Measurements from ENCODE around the gene ACER1. TPM values are rescaled to one million over a fixed set of nuclear protein-coding genes. Genes with fewer than 3 reads are reported as not detected.

ACER1 gene
- total and polyA plus RNA-seq, 7 donors = not detected

DNA sequence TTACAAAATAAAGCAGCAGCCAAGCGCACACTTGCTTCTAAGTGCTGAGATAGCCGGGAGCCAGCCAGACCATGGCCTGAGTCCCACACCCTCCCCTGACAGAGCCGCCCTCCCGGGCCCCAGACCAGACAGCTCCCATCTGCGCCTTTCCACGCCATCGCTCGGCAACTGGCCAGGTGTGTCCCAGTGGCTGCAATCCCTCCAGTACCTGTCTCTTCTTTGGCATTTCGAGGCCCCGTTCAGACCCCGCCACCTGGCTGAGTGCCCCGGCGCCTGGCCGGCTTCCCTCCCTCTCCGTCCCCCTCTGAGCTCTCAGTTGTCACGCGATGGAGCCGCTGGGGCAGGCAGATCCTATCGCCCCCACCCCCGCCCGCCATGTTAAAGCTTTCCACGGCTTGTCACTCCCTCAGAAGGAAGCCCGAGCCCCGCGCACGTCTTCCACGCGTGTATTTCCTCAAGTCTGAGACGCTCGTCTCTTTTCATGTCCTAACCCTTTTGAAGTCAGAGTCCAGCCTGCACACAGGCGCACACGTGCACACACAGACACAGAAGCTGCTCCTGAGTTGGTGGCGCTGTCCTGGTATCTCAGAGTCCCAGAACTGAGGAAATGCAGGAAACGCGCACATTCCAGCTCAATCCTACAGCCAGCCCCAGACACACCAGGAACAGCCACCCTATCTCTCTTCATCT, 61.5 kb downstream of the ACER1 start:
- peak; percentile 91 to 94 for DNase-seq
- no peak for TF ChIP-seq CTCF (IDR thresholded peaks at IDR 0.05)
- Histone ChIP-seq H3K4me3 (peak overlapping the region; percentile 56), H3K27ac (peak overlapping the region; percentile 94), H3K9me3 (no peaks in the 10 kb centered on the region), H3K27me3 (ENCODE audit: insufficient read depth in 3 of 3, low read length in 2 of 3) (no peaks in the 10 kb centered on the region), H3K4me1 (peaks cover 65% of the 10 kb centered on the region), H3K36me3 (ENCODE audit: insufficient read depth in 1 of 2, low read depth in 1 of 2) (peaks cover 0 to 37% of the 10 kb centered on the region in 2 donors)
- WGBS, 3 donors = 7 to 12% (median 10%) methylated on average over 34 to 35 of the region's 35 CpGs
- intact Hi-C loops (cut with DNase I) = loop anchor here (2.0 to 10.0 kb wide), 3 partner anchors 33 to 297 kb away; partner anchors contain the start of gene RANBP3 (in 1 of the 2)
- ATAC-seq = peak; percentile 61 to 72 (median 66)

DNA sequence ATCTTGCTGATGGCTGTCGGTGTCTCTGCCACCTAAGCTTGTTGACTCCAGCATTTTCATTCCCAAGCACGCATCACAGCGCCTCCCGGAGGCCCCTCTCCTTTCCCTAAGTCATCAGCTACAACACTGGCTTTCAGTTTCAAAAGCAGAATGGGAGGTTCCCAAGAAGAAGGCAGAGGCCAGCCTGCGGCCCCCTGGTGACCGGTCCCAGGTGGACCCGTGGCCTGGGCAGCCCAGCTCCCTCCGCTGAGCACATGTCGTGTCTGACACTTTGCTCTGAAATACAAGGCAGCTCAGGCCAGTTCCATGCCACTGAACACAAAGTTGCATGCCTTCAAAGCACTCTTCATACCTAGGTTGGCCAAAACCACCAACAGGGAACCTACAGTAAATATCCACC, 62.2 kb downstream of the ACER1 start:
- intact Hi-C loops (cut with DNase I) = loop anchor here (10.0 kb wide), 2 partner anchors 46 to 296 kb away; partner anchors contain the start of gene RANBP3 (in 1 of the 2)
- no peaks in the 10 kb centered on the region for H3K27me3 ChIP-seq (ENCODE audit: insufficient read depth in 3 of 3, low read length in 2 of 3)
- DNase-seq (no peak), ATAC-seq (peak in 1 of 4 donors; percentile 13)
- no peak for TF ChIP-seq CTCF (IDR thresholded peaks at IDR 0.05)
- H3K4me3 ChIP-seq = peak overlapping the region; percentile 56
- peaks cover 61% of the 10 kb centered on the region for H3K4me1 ChIP-seq
- H3K36me3 ChIP-seq (ENCODE audit: insufficient read depth in 1 of 2, low read depth in 1 of 2) = peaks cover 0 to 39% of the 10 kb centered on the region in 2 donors
- 37 to 49% (median 37%) methylated on average over 9 of the region's 9 CpGs for WGBS, 3 donors
- no peaks in the 10 kb centered on the region for H3K9me3 ChIP-seq
- H3K27ac ChIP-seq = peak overlapping the region; percentile 94

DNA sequence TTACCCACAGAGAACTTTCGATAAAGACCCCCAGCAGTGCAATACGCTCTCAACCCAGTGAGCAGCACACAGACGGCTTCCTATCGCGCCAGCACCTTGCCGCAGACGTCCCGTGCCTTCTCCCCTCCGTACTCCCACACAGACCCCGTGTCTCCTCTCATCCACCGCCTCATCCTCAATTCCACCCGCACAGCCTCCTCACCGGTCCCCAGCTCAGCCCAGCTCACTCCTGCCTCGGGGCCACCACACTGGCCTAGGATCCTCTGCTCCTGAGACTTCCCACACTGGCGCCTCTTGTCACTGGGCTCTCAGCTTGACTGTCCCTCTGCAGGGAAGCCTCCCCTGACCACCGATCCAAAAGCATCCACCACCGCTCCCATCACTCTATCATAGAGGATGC, 62.6 kb downstream of the ACER1 start:
- peaks cover 0 to 42% of the 10 kb centered on the region in 2 donors for H3K36me3 ChIP-seq (ENCODE audit: insufficient read depth in 1 of 2, low read depth in 1 of 2)
- H3K4me3 ChIP-seq = peak overlapping the region; percentile 56
- no peaks in the 10 kb centered on the region for H3K27me3 ChIP-seq (ENCODE audit: insufficient read depth in 3 of 3, low read length in 2 of 3)
- H3K27ac ChIP-seq = peak overlapping the region; percentile 94
- DNase-seq = no peak
- intact Hi-C loops (cut with DNase I) = loop anchor here (10.0 kb wide), 2 partner anchors 46 to 296 kb away; partner anchors contain the start of gene RANBP3 (in 1 of the 2)
- H3K9me3 ChIP-seq = no peaks in the 10 kb centered on the region
- peaks cover 57% of the 10 kb centered on the region for H3K4me1 ChIP-seq
- no peak for TF ChIP-seq CTCF (IDR thresholded peaks at IDR 0.05)
- no peak for ATAC-seq
- 82 to 92% (median 87%) methylated on average over 17 of the region's 17 CpGs for WGBS, 3 donors

GRCh38 chr19:6270076-6270745, 63.2 kb downstream of the ACER1 start:
- Histone ChIP-seq H3K9me3 (no peaks in the 10 kb centered on the region), H3K27me3 (ENCODE audit: insufficient read depth in 3 of 3, low read length in 2 of 3) (no peaks in the 10 kb centered on the region), H3K27ac (peak overlapping the region; percentile 94), H3K36me3 (ENCODE audit: insufficient read depth in 1 of 2, low read depth in 1 of 2) (peaks cover 0 to 48% of the 10 kb centered on the region in 2 donors), H3K4me1 (peaks cover 51% of the 10 kb centered on the region), H3K4me3 (no peak overlapping the region)
- TF ChIP-seq CTCF (IDR thresholded peaks at IDR 0.05) = no peak
- ATAC-seq = no peak
- DNase-seq = no peak
- 83 to 85% (median 85%) methylated on average over 31 of the region's 31 CpGs for WGBS, 3 donors
- intact Hi-C loops (cut with DNase I) = loop anchor here (10.0 kb wide), 2 partner anchors 45 to 295 kb away; partner anchors contain the start of gene RANBP3 (in 1 of the 2)

Data from psoas muscle (tissue), 8 donors.